Activated naive CD8-positive, alpha-beta T cell (primary cell): Measurements from ENCODE around the gene VPS37C.

Experiments
- H3K27ac Mint-ChIP-seq: one replicate; pipeline ENCODE4 v1.8.0; 2021; ENCODE audit warnings: mixed read lengths
- H3K27me3 Mint-ChIP-seq: one replicate; pipeline ENCODE4 v1.8.0; 2021; ENCODE audit warnings: mixed read lengths
- H3K36me3 Mint-ChIP-seq: one replicate; pipeline ENCODE4 v1.8.0; 2021; ENCODE audit warnings: mixed read lengths
- H3K4me1 Mint-ChIP-seq: one replicate; pipeline ENCODE4 v1.8.0; 2021; ENCODE audit warnings: low read depth, mixed read lengths
- H3K4me3 Mint-ChIP-seq: one replicate; pipeline ENCODE4 v1.8.0; 2021; ENCODE audit warnings: mild to moderate bottlenecking, mixed read lengths
- H3K9me3 Mint-ChIP-seq: one replicate; pipeline ENCODE4 v1.8.0; 2021; ENCODE audit warnings: low read depth, mixed read lengths

The VPS37C gene

DNA sequence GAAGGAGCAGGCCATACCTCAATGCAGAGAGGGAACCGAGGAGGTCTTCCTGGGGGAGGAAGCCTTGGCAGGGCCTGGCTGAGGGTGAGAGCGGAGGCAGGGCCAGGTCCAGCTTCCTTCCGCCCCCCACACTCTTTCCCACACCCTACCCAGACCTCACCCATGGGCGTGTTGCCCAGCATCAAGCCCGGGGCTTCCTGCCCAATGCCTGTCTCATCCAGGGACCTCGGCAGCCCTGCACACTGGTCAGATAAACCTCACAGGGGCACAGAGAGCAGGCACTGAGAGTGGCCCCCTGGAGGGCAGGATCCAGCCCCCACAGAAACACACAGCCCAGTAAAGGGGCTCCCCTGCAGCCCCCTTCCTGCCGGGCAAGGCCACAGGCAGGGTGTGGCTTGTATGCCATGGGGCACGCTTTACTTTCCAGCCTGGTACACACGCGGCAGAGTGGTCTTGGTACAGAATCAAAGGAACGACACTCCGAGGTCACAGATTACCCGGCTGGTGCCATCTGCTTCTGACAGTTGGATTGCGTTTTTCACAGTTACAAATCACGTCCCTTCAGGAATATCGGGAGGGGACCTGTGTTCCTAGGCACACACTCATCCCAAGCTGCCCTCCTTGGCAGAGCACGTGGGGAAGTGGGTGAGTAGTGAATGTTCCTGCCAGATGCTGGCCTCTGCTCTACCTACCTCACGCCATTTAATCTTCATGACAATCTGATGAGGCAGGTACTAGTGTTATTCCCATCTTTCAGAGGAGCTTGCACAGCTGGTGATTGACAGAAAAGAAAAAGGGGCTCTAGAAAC is 79.0 kb downstream of the VPS37C start:
- Mint-ChIP-seq H3K27me3 (no peaks in the 10 kb centered on the region), H3K4me3 (peak overlapping the region; percentile 73), H3K36me3 (peaks cover 2% of the 10 kb centered on the region), H3K4me1 (peaks cover 67% of the 10 kb centered on the region), H3K9me3 (no peaks in the 10 kb centered on the region), H3K27ac (peak overlapping the region; percentile 96)

- peaks cover 2% of the 10 kb centered on the region for H3K36me3 Mint-ChIP-seq
- H3K27me3 Mint-ChIP-seq, result no peaks in the 10 kb centered on the region
- H3K4me1 Mint-ChIP-seq, result peaks cover 77% of the 10 kb centered on the region
- H3K9me3 Mint-ChIP-seq, result no peaks in the 10 kb centered on the region
- H3K27ac Mint-ChIP-seq, result peak overlapping the region; percentile 96
- H3K4me3 Mint-ChIP-seq, result peak overlapping the region; percentile 73
Measured at GRCh38 chr11:61080986-61081590, 80.1 kb downstream of the VPS37C start.

DNA sequence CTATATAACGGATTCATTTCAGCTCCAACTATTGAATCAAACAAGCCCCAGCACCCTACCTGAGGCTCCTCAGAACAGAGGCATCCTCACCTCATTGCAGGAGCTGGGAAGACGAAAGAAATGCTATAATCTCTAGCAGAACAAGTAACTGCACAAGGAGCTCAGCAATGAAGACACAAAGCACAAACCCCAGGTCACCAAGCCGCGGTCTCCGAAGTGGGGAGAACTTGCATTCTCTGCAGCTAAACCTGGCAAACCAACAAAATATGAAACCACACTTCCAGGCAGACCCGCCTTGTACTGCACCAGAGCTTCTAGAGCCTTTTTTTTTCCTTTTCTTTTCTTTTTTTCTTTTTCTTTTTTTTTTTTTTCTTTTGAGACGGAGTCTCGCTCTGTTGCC is 80.7 kb downstream of the VPS37C start:
- Mint-ChIP-seq H3K36me3 (peaks cover 2% of the 10 kb centered on the region), H3K9me3 (no peaks in the 10 kb centered on the region), H3K4me3 (peak overlapping the region; percentile 73), H3K4me1 (peaks cover 83% of the 10 kb centered on the region), H3K27me3 (no peaks in the 10 kb centered on the region), H3K27ac (peak overlapping the region; percentile 96)
